Astrocyte (in vitro differentiated cells and primary cell): ENCODE measurements around the gene ITGBL1. TPM values are rescaled to one million over a fixed set of nuclear protein-coding genes. Genes with fewer than 3 reads are reported as not detected.

ENCODE experiments used
- DNase-seq: peaks from one replicate; pipeline ENCODE4 v3.0.0-alpha.2; 2010; ENCODE audit warnings: low read depth
- FAIRE-seq: peaks from 2 replicates; lab custom pipeline; 2011; peaks lifted over from hg19 to GRCh38; lab: Jason Lieb, UNC
- H2AFZ ChIP-seq: 2 replicates; pipeline ENCODE4 v1.6.0; 2012; ENCODE audit warnings: low read depth, low read length, inconsistent platforms
- H3K27ac ChIP-seq: 2 replicates; pipeline ENCODE4 v1.5.1; 2011; ENCODE audit warnings: low read depth, low read length, inconsistent platforms
- H3K27me3 ChIP-seq: 2 replicates; pipeline ENCODE4 v1.6.0; 2011; ENCODE audit warnings: low read length, inconsistent platforms; ENCODE audit not compliant: insufficient read depth
- H3K36me3 ChIP-seq: 2 replicates; pipeline ENCODE4 v1.5.1; 2011; ENCODE audit warnings: low read length, inconsistent platforms; ENCODE audit not compliant: insufficient read depth
- H3K4me1 ChIP-seq: 2 replicates; pipeline ENCODE4 v1.5.1; 2011; ENCODE audit warnings: low read length, inconsistent platforms; ENCODE audit not compliant: insufficient read depth
- H3K4me2 ChIP-seq: 2 replicates; pipeline ENCODE4 v1.6.0; 2012; ENCODE audit warnings: low read length, inconsistent platforms
- H3K4me3 ChIP-seq: 2 replicates; pipeline ENCODE4 v1.5.1; 2011; ENCODE audit warnings: low read depth, mild to moderate bottlenecking, low read length, inconsistent platforms; ENCODE audit not compliant: insufficient read depth
- H3K79me2 ChIP-seq: 2 replicates; pipeline ENCODE4 v1.6.0; 2012; ENCODE audit warnings: mild to moderate bottlenecking, low read length, inconsistent platforms; ENCODE audit not compliant: insufficient read depth
- H3K9ac ChIP-seq: 2 replicates; pipeline ENCODE4 v1.6.0; 2012; ENCODE audit warnings: mild to moderate bottlenecking, low read length, inconsistent platforms
- H3K9me3 ChIP-seq: 2 replicates; pipeline ENCODE4 v1.5.1; 2012; ENCODE audit warnings: low read depth, mild to moderate bottlenecking, low read length, inconsistent platforms; ENCODE audit not compliant: insufficient read depth
- H4K20me1 ChIP-seq: 2 replicates; pipeline ENCODE4 v1.6.0; 2012; ENCODE audit warnings: low read length, inconsistent platforms; ENCODE audit not compliant: insufficient read depth
- H3K27ac Mint-ChIP-seq: one replicate; pipeline ENCODE4 v1.8.0; 2021; ENCODE audit warnings: mild to moderate bottlenecking, mixed read lengths; ENCODE audit not compliant: unreplicated experiment
- H3K27me3 Mint-ChIP-seq: one replicate; pipeline ENCODE4 v1.8.0; 2021; ENCODE audit warnings: low read depth, mixed read lengths; ENCODE audit not compliant: unreplicated experiment
- H3K36me3 Mint-ChIP-seq: one replicate; pipeline ENCODE4 v1.8.0; 2021; ENCODE audit warnings: low read depth, mixed read lengths; ENCODE audit not compliant: unreplicated experiment
- H3K4me1 Mint-ChIP-seq: one replicate; pipeline ENCODE4 v1.8.0; 2021; ENCODE audit warnings: low read depth, mixed read lengths; ENCODE audit not compliant: unreplicated experiment
- H3K4me3 Mint-ChIP-seq: one replicate; pipeline ENCODE4 v1.8.0; 2021; ENCODE audit warnings: mild to moderate bottlenecking, moderate library complexity, mixed read lengths; ENCODE audit not compliant: unreplicated experiment
- H3K9me3 Mint-ChIP-seq: one replicate; pipeline ENCODE4 v1.8.0; 2021; ENCODE audit warnings: mild to moderate bottlenecking, mixed read lengths; ENCODE audit not compliant: unreplicated experiment
- CTCF ChIP-seq: IDR thresholded peaks from 2 replicates; pipeline ENCODE4 v1.5.1; 2011; ENCODE audit warnings: low read depth, mild to moderate bottlenecking, inconsistent platforms, low read length, moderate library complexity; ENCODE audit not compliant: insufficient read depth
- EZH2 ChIP-seq: IDR thresholded peaks from 2 replicates; pipeline ENCODE4 v1.6.1; 2012; ENCODE audit warnings: mild to moderate bottlenecking, low read length, inconsistent platforms; ENCODE audit not compliant: insufficient read depth
- total RNA-seq: library from RNA; stranded (reverse); gene quantifications from 2 replicates; pipeline ENCODE4 v1.2.1, GENCODE V29; 2021

Gene ITGBL1
- total RNA-seq, 1 donor from 2014 or later: 0.14 TPM

DNA sequence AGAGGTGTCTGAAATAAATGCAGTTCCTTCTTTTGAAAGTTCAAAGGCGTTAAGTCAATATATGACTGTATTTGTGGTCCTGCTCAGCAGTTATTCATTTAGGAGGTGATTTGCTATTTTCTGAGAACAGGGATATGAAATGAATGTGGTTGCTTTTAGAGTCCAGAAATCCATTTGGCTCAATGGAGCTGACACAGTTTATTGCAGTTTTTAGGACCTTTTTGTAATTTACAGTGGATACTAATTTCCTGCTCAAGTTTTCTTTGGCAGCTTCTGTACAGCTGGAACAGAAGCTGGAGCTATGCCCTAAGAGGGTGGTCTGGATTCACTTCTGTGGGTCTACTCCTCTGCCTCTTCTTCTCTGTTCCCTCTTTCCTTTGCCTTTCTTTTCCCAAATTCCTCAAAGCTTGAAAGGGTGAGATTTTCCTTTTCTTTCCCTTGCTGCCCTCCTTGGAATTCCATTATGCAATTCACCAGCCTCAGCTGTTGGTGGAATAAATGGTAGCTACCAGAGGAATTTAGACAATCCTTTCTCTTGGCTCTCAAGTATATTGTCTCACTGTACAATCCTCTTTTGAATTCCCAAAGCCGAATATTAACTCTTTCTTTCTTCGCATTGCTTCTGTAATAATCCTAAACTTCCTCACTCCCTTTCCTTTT is 39.9 kb downstream of the ITGBL1 start:
- peaks cover 3% of the 10 kb centered on the region for H3K27me3 Mint-ChIP-seq
- DNase-seq (peak; percentile 59), FAIRE-seq (peak; percentile 64)
- TF ChIP-seq EZH2 (no peak), CTCF (no peak)
- no peaks in the 10 kb centered on the region for H4K20me1 ChIP-seq
- peaks cover 2% of the 10 kb centered on the region for H3K4me1 ChIP-seq
- H3K79me2 ChIP-seq: no peaks in the 10 kb centered on the region
- no peak overlapping the region for H3K27ac ChIP-seq
- no peaks in the 10 kb centered on the region for H3K36me3 ChIP-seq
- no peaks in the 10 kb centered on the region for H3K36me3 Mint-ChIP-seq
- H3K4me1 Mint-ChIP-seq: peaks cover 13% of the 10 kb centered on the region
- peaks cover 6% of the 10 kb centered on the region for H3K9me3 Mint-ChIP-seq
- H3K27me3 ChIP-seq: no peaks in the 10 kb centered on the region
- no peak overlapping the region for H2AFZ ChIP-seq
- H3K4me2 ChIP-seq: no peak overlapping the region
- no peak overlapping the region for H3K4me3 ChIP-seq
- no peak overlapping the region for H3K27ac Mint-ChIP-seq
- no peak overlapping the region for H3K9ac ChIP-seq
- H3K9me3 ChIP-seq: no peaks in the 10 kb centered on the region
- no peak overlapping the region for H3K4me3 Mint-ChIP-seq

- no peak overlapping the region for H3K27ac Mint-ChIP-seq
- TF ChIP-seq CTCF (no peak), EZH2 (no peak)
- FAIRE-seq: no peak
- Histone ChIP-seq H4K20me1 (no peaks in the 10 kb centered on the region), H3K4me2 (no peak overlapping the region), H2AFZ (no peak overlapping the region), H3K27ac (no peak overlapping the region), H3K79me2 (no peaks in the 10 kb centered on the region), H3K4me3 (no peak overlapping the region), H3K9ac (no peak overlapping the region), H3K4me1 (peaks cover 2% of the 10 kb centered on the region), H3K36me3 (no peaks in the 10 kb centered on the region), H3K27me3 (no peaks in the 10 kb centered on the region), H3K9me3 (no peaks in the 10 kb centered on the region)
- no peaks in the 10 kb centered on the region for H3K36me3 Mint-ChIP-seq
- H3K4me3 Mint-ChIP-seq: no peak overlapping the region
- H3K9me3 Mint-ChIP-seq: peaks cover 6% of the 10 kb centered on the region
- no peaks in the 10 kb centered on the region for H3K27me3 Mint-ChIP-seq
- peaks cover 13% of the 10 kb centered on the region for H3K4me1 Mint-ChIP-seq
- DNase-seq: no peak
These were observed 41.1 kb downstream of the ITGBL1 start for GRCh38 chr13:101493541-101493940.

- Histone ChIP-seq H3K4me2 (no peak overlapping the region), H3K27ac (no peak overlapping the region), H3K36me3 (no peaks in the 10 kb centered on the region), H3K4me1 (no peaks in the 10 kb centered on the region), H3K27me3 (no peaks in the 10 kb centered on the region), H3K9me3 (no peaks in the 10 kb centered on the region), H3K4me3 (no peak overlapping the region), H3K79me2 (no peaks in the 10 kb centered on the region), H2AFZ (no peak overlapping the region), H3K9ac (no peak overlapping the region), H4K20me1 (no peaks in the 10 kb centered on the region)
- H3K4me3 Mint-ChIP-seq: no peak overlapping the region
- H3K27me3 Mint-ChIP-seq: peaks cover 2% of the 10 kb centered on the region
- FAIRE-seq (no peak), DNase-seq (no peak)
- TF ChIP-seq CTCF: no peak
- TF ChIP-seq EZH2: no peak
- no peak overlapping the region for H3K27ac Mint-ChIP-seq
- H3K36me3 Mint-ChIP-seq: no peaks in the 10 kb centered on the region
- H3K9me3 Mint-ChIP-seq: peaks cover 3% of the 10 kb centered on the region
- H3K4me1 Mint-ChIP-seq: no peaks in the 10 kb centered on the region
These were observed 46.9 kb downstream of the ITGBL1 start for GRCh38 chr13:101499406-101499805.
